Activated T-cell treated with anti-CD3 and anti-CD28 coated beads for 1 hour (primary cell): ENCODE measurements around the gene SEMA4C.

Experiments
- DNase-seq: peaks from one replicate; pipeline ENCODE4 v3.0.0-alpha.2; 2020; ENCODE audit warnings: low read depth

The SEMA4C gene

GRCh38 chr2:96869822-96870625 is at the start of gene SEMA4C:
Gene SEMA4C (minus strand): TSS chr2:96870080. CDS start chr2:96867886, 2,194 bp downstream.
- DNase-seq: peak; percentile 48

- DNase-seq: no peak
These were observed 49.1 kb upstream of the SEMA4C start for GRCh38 chr2:96918754-96919550.

GRCh38 chr2:96918092-96918753 is 48.3 kb upstream of the SEMA4C start:
- no peak for DNase-seq

- no peak for DNase-seq
These were observed 47.0 kb upstream of the SEMA4C start for GRCh38 chr2:96916646-96917543.

GRCh38 chr2:96916156-96916630 is 46.3 kb upstream of the SEMA4C start:
- DNase-seq: no peak

GRCh38 chr2:96914332-96914731 is 44.5 kb upstream of the SEMA4C start:
- no peak for DNase-seq

- DNase-seq: peak; percentile 50
These were observed 43.7 kb upstream of the SEMA4C start for GRCh38 chr2:96913398-96914202.

GRCh38 chr2:96913117-96913397 is 43.2 kb upstream of the SEMA4C start:
- DNase-seq: no peak

- DNase-seq: no peak
These were observed 42.7 kb upstream of the SEMA4C start for GRCh38 chr2:96912346-96913116.

GRCh38 chr2:96909611-96910021 is 39.7 kb upstream of the SEMA4C start:
- no peak for DNase-seq

- DNase-seq: no peak
These were observed 37.5 kb upstream of the SEMA4C start for GRCh38 chr2:96907115-96908041.

- DNase-seq: no peak
These were observed 36.8 kb upstream of the SEMA4C start for GRCh38 chr2:96906729-96907114.

- no peak for DNase-seq
These were observed 33.9 kb upstream of the SEMA4C start for GRCh38 chr2:96903815-96904214.

- no peak for DNase-seq
These were observed 33.4 kb upstream of the SEMA4C start for GRCh38 chr2:96903318-96903717.

GRCh38 chr2:96900237-96900636 is 30.4 kb upstream of the SEMA4C start:
- DNase-seq: no peak

- no peak for DNase-seq
These were observed 29.5 kb upstream of the SEMA4C start for GRCh38 chr2:96899413-96899741.

- DNase-seq: no peak
These were observed 28.9 kb upstream of the SEMA4C start for GRCh38 chr2:96898641-96899412.

- DNase-seq: no peak
These were observed 28.2 kb upstream of the SEMA4C start for GRCh38 chr2:96898135-96898505.
